HEK293T (cell line): ENCODE measurements around the gene SCUBE1.

Source experiments
- BHLHE40 ChIP-seq: fragments of 450-650 bp; IDR thresholded peaks from 2 replicates; pipeline ENCODE4 v1.6.1; 2016; ENCODE audit warnings: mild to moderate bottlenecking, moderate library complexity, borderline replicate concordance
- CTBP1 ChIP-seq: fragments of 450-650 bp; IDR thresholded peaks from 2 replicates; pipeline ENCODE4 v1.6.1; 2016; ENCODE audit warnings: borderline replicate concordance
- ELF4 ChIP-seq: fragments of 450-650 bp; IDR thresholded peaks from 2 replicates; pipeline ENCODE4 v1.6.1; 2017; ENCODE audit warnings: antibody characterized with exemption
- FOXM1 ChIP-seq: fragments of 450-650 bp; IDR thresholded peaks from 2 replicates; pipeline ENCODE4 v1.6.1; 2017; ENCODE audit warnings: mild to moderate bottlenecking, borderline replicate concordance
- HDGF ChIP-seq: fragments of 450-650 bp; IDR thresholded peaks from 2 replicates; pipeline ENCODE4 v1.6.1; 2017; ENCODE audit warnings: antibody characterized with exemption, borderline replicate concordance
- L3MBTL2 ChIP-seq: fragments of 450-650 bp; conservative IDR thresholded peaks from 2 replicates; pipeline ENCODE4 v1.6.1; 2016; ENCODE audit warnings: mild to moderate bottlenecking
- LEF1 ChIP-seq: fragments of 450-650 bp; IDR thresholded peaks from 2 replicates; pipeline ENCODE4 v1.6.1; 2017; ENCODE audit warnings: mild to moderate bottlenecking, borderline replicate concordance
- NFRKB ChIP-seq: fragments of 450-650 bp; IDR thresholded peaks from 2 replicates; pipeline ENCODE4 v1.6.1; 2016; ENCODE audit warnings: mild to moderate bottlenecking, moderate library complexity
- PKNOX1 ChIP-seq: fragments of 450-650 bp; IDR thresholded peaks from 2 replicates; pipeline ENCODE4 v1.6.1; 2016
- SP1 ChIP-seq: fragments of 450-650 bp; IDR thresholded peaks from 2 replicates; pipeline ENCODE4 v1.6.1; 2017
- SUZ12 ChIP-seq: fragments of 450-650 bp; IDR thresholded peaks from 2 replicates; pipeline ENCODE4 v1.6.1; 2016; ENCODE audit warnings: mild to moderate bottlenecking
- TARDBP ChIP-seq: fragments of 450-650 bp; IDR thresholded peaks from 2 replicates; pipeline ENCODE4 v1.6.1; 2016
- ZNF384 ChIP-seq: fragments of 450-650 bp; IDR thresholded peaks from 2 replicates; pipeline ENCODE4 v1.6.1; 2016

- TF ChIP-seq L3MBTL2 (no peak), BHLHE40 (no peak), ELF4 (no peak), TARDBP (no peak), LEF1 (no peak), FOXM1 (no peak), SP1 (no peak), SUZ12 (no peak), PKNOX1 (no peak), ZNF384 (no peak), CTBP1 (no peak), NFRKB (no peak), HDGF (no peak)
These were observed 161.7 kb downstream of the SCUBE1 start for GRCh38 chr22:43181321-43182076.
